ENCODE measurements around the gene RCSD1.

The RCSD1 gene

DNA sequence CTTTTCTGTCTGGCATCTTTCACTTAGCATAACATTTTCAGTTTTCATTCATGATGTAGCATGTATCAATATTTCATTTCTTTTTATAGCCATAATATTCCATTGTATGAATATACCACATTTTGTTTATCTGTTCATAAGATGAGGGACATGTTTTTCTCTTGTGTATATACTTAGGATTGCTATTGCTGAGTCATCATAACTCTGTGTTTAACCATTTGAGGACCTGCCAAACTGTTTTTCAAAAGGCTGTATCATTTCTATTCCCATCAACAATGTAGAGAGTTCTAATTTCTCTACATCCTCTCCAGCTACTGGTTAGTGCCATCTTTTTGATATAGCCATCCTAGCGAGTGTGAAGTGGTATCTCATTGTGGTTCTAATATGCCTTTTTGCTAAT, 118.0 kb downstream of the RCSD1 start:
- no peaks in the 10 kb centered on the region for H4K20me1 ChIP-seq (ENCODE audit: control insufficient read depth, insufficient read depth, low read depth, low read length)
- H3K4me2 ChIP-seq (ENCODE audit: low read length), result peak overlapping the region; percentile 92
- H3K9me2 ChIP-seq (replicated peaks; ENCODE audit: control insufficient read depth, low read length), result no peaks in the 10 kb centered on the region
- peak overlapping the region; percentile 64 for H3K4me3 ChIP-seq (ENCODE audit: low read length)
- no peaks in the 10 kb centered on the region for H3K27me3 ChIP-seq (ENCODE audit: control insufficient read depth, low read length)
- H3K9me3 ChIP-seq (ENCODE audit: control insufficient read depth, insufficient read depth, low read length), result no peaks in the 10 kb centered on the region
- H3K4me1 ChIP-seq (ENCODE audit: control insufficient read depth, low read length), result peaks cover 86% of the 10 kb centered on the region
- peak overlapping the region; percentile 93 for H3K27ac ChIP-seq (ENCODE audit: low read depth, low read length)
- TF ChIP-seq, protein P1, sequence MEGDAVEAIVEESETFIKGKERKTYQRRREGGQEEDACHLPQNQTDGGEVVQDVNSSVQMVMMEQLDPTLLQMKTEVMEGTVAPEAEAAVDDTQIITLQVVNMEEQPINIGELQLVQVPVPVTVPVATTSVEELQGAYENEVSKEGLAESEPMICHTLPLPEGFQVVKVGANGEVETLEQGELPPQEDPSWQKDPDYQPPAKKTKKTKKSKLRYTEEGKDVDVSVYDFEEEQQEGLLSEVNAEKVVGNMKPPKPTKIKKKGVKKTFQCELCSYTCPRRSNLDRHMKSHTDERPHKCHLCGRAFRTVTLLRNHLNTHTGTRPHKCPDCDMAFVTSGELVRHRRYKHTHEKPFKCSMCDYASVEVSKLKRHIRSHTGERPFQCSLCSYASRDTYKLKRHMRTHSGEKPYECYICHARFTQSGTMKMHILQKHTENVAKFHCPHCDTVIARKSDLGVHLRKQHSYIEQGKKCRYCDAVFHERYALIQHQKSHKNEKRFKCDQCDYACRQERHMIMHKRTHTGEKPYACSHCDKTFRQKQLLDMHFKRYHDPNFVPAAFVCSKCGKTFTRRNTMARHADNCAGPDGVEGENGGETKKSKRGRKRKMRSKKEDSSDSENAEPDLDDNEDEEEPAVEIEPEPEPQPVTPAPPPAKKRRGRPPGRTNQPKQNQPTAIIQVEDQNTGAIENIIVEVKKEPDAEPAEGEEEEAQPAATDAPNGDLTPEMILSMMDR (IDR thresholded peaks at IDR 0.05; ENCODE audit: low read depth, low read length, poor library complexity, severe bottlenecking), result no peak
- no peaks in the 10 kb centered on the region for H3K36me3 ChIP-seq (ENCODE audit: control insufficient read depth, low read length)
- H3K79me2 ChIP-seq (ENCODE audit: control insufficient read depth, low read length), result peaks cover 77% of the 10 kb centered on the region
- peaks cover 19% of the 10 kb centered on the region for H3F3A ChIP-seq (ENCODE audit: control insufficient read depth, insufficient read depth)

DNA sequence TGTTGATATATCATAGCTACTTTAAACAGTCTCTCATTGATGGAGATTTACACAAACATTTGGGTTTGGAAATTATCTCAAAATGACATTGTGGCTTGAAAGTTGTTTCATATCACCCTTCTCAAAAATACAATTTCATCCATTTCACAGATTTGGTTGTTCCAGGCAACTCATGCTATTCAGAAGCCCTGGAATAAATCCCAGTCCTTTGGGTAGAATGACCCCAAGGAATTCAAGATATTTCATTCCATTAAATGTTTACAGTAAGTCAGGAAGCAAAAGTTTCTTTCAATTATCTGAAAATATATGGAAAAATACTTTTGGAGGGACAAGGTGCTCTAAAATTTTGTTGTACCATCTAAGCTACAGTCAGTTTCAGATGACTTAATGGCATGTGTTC, 118.9 kb downstream of the RCSD1 start:
- Histone ChIP-seq H3K4me3 (ENCODE audit: low read length) (peak overlapping the region; percentile 39), H3K27me3 (ENCODE audit: control insufficient read depth, low read length) (no peaks in the 10 kb centered on the region), H3K9me2 (replicated peaks; ENCODE audit: control insufficient read depth, low read length) (no peaks in the 10 kb centered on the region), H4K20me1 (ENCODE audit: control insufficient read depth, insufficient read depth, low read depth, low read length) (no peaks in the 10 kb centered on the region), H3K4me2 (ENCODE audit: low read length) (peak overlapping the region; percentile 92), H3K27ac (ENCODE audit: low read depth, low read length) (peak overlapping the region; percentile 51), H3K79me2 (ENCODE audit: control insufficient read depth, low read length) (peaks cover 74% of the 10 kb centered on the region), H3K4me1 (ENCODE audit: control insufficient read depth, low read length) (peaks cover 92% of the 10 kb centered on the region), H3K36me3 (ENCODE audit: control insufficient read depth, low read length) (no peaks in the 10 kb centered on the region), H3K9me3 (ENCODE audit: control insufficient read depth, insufficient read depth, low read length) (no peaks in the 10 kb centered on the region), H3F3A (ENCODE audit: control insufficient read depth, insufficient read depth) (peaks cover 22% of the 10 kb centered on the region)
- TF ChIP-seq, protein P1 (IDR thresholded peaks at IDR 0.05; ENCODE audit: low read depth, low read length, poor library complexity, severe bottlenecking), result no peak
- TF ChIP-seq EZH2phosphoT487 (IDR thresholded peaks at IDR 0.05; ENCODE audit: borderline replicate concordance, low read length), result no peak

DNA sequence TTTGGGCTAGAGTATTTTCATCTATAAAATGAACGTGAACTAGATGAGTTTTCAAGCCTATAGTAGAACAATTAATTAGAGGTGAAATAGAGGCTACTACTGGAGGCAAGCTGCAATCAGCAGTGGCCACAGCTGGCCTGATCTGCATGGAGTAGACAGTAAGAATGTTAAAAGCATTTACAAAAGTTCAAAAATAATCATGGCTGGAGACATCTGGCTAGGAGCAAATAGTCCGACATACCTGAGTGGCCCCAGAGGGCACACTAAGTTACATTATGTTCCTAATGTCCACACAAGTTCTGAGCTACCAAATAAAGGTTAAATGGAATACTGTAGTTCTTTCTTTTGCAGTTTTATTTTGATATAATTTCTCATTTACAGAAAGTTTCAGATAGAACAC, 119.7 kb downstream of the RCSD1 start:
- H3K27ac ChIP-seq (ENCODE audit: low read depth, low read length), result peak overlapping the region; percentile 51
- peaks cover 75% of the 10 kb centered on the region for H3K79me2 ChIP-seq (ENCODE audit: control insufficient read depth, low read length)
- H3K4me2 ChIP-seq (ENCODE audit: low read length), result peak overlapping the region; percentile 92
- no peaks in the 10 kb centered on the region for H3K27me3 ChIP-seq (ENCODE audit: control insufficient read depth, low read length)
- H3K4me1 ChIP-seq (ENCODE audit: control insufficient read depth, low read length), result peaks cover 97% of the 10 kb centered on the region
- H3K9me3 ChIP-seq (ENCODE audit: control insufficient read depth, insufficient read depth, low read length), result no peaks in the 10 kb centered on the region
- H3F3A ChIP-seq (ENCODE audit: control insufficient read depth, insufficient read depth), result peaks cover 27% of the 10 kb centered on the region
- H3K9me2 ChIP-seq (replicated peaks; ENCODE audit: control insufficient read depth, low read length), result no peaks in the 10 kb centered on the region
- no peaks in the 10 kb centered on the region for H4K20me1 ChIP-seq (ENCODE audit: control insufficient read depth, insufficient read depth, low read depth, low read length)
- TF ChIP-seq, protein P1 (IDR thresholded peaks at IDR 0.05; ENCODE audit: low read depth, low read length, poor library complexity, severe bottlenecking), result no peak
- TF ChIP-seq EZH2phosphoT487 (IDR thresholded peaks at IDR 0.05; ENCODE audit: borderline replicate concordance, low read length), result no peak
- H3K36me3 ChIP-seq (ENCODE audit: control insufficient read depth, low read length), result no peaks in the 10 kb centered on the region
- peak overlapping the region; percentile 39 for H3K4me3 ChIP-seq (ENCODE audit: low read length)

DNA sequence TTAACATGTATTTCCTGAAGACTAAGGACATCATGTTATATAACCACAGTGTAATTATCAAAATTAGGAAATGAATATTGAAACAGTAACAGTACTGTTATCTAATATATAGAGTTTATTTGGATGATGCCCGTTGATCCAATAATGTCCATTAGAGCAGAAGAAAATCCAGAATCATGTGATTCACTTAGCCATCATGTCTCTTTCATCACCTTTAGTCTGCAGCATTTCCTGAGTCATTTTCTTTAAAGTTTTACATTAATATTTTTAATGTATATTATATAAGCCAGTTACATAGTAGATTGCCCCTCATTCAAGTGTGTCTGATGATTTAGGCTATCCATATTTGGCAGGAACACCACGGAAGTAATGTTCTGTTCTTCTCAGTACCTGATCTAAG, 120.6 kb downstream of the RCSD1 start:
- Histone ChIP-seq H3K9me2 (replicated peaks; ENCODE audit: control insufficient read depth, low read length) (no peaks in the 10 kb centered on the region), H3K4me1 (ENCODE audit: control insufficient read depth, low read length) (peaks cover 94% of the 10 kb centered on the region), H3K79me2 (ENCODE audit: control insufficient read depth, low read length) (peaks cover 69% of the 10 kb centered on the region), H3K4me2 (ENCODE audit: low read length) (no peak overlapping the region), H3K27ac (ENCODE audit: low read depth, low read length) (no peak overlapping the region), H4K20me1 (ENCODE audit: control insufficient read depth, insufficient read depth, low read depth, low read length) (no peaks in the 10 kb centered on the region), H3F3A (ENCODE audit: control insufficient read depth, insufficient read depth) (peaks cover 36% of the 10 kb centered on the region), H3K9me3 (ENCODE audit: control insufficient read depth, insufficient read depth, low read length) (no peaks in the 10 kb centered on the region), H3K36me3 (ENCODE audit: control insufficient read depth, low read length) (no peaks in the 10 kb centered on the region), H3K4me3 (ENCODE audit: low read length) (no peak overlapping the region), H3K27me3 (ENCODE audit: control insufficient read depth, low read length) (no peaks in the 10 kb centered on the region)
- no peak for TF ChIP-seq EZH2phosphoT487 (IDR thresholded peaks at IDR 0.05; ENCODE audit: borderline replicate concordance, low read length)
- TF ChIP-seq, protein P1 (IDR thresholded peaks at IDR 0.05; ENCODE audit: low read depth, low read length, poor library complexity, severe bottlenecking), result no peak

Measured in DOHH2 (cell line).